ENCODE results near the gene HRH2. TPM values are rescaled to one million over a fixed set of nuclear protein-coding genes. Genes with fewer than 3 reads are reported as not detected.

Gene HRH2
- total RNA-seq, 1 donor from 2014 or later = 1.7 TPM

GRCh38 chr5:175681045-175681967, 23.4 kb downstream of the HRH2 start:
- Mint-ChIP-seq H3K36me3 (ENCODE audit: low read depth) (no peaks in the 10 kb centered on the region), H3K4me3 (no peak overlapping the region), H3K27me3 (ENCODE audit: low read depth) (peaks cover 24% of the 10 kb centered on the region), H3K27ac (ENCODE audit: unreplicated experiment) (no peak overlapping the region), H3K4me1 (no peaks in the 10 kb centered on the region), H3K9me3 (no peaks in the 10 kb centered on the region)
- no peak for TF ChIP-seq CTCF (conservative IDR thresholded peaks at IDR 0.05)
- no peak for DNase-seq (ENCODE audit: low read depth, low spot score)

- H3K27me3 Mint-ChIP-seq (ENCODE audit: low read depth) = peaks cover 21% of the 10 kb centered on the region
- no peak overlapping the region for H3K4me3 Mint-ChIP-seq
- no peak for DNase-seq (ENCODE audit: low read depth, low spot score)
- H3K36me3 Mint-ChIP-seq (ENCODE audit: low read depth) = no peaks in the 10 kb centered on the region
- no peaks in the 10 kb centered on the region for H3K9me3 Mint-ChIP-seq
- no peak for TF ChIP-seq CTCF (conservative IDR thresholded peaks at IDR 0.05)
- no peaks in the 10 kb centered on the region for H3K4me1 Mint-ChIP-seq
- H3K27ac Mint-ChIP-seq (ENCODE audit: unreplicated experiment) = peak overlapping the region; percentile 87
These were observed 24.1 kb downstream of the HRH2 start for GRCh38 chr5:175681968-175682340.

- Mint-ChIP-seq H3K4me1 (no peaks in the 10 kb centered on the region), H3K9me3 (no peaks in the 10 kb centered on the region), H3K36me3 (ENCODE audit: low read depth) (no peaks in the 10 kb centered on the region), H3K27me3 (ENCODE audit: low read depth) (peaks cover 17% of the 10 kb centered on the region), H3K27ac (ENCODE audit: unreplicated experiment) (peak overlapping the region; percentile 87), H3K4me3 (no peak overlapping the region)
- DNase-seq (ENCODE audit: low read depth, low spot score) = no peak
- no peak for TF ChIP-seq CTCF (conservative IDR thresholded peaks at IDR 0.05)
These were observed 24.8 kb downstream of the HRH2 start for GRCh38 chr5:175682664-175683063.

- Mint-ChIP-seq H3K4me1 (no peaks in the 10 kb centered on the region), H3K9me3 (no peaks in the 10 kb centered on the region), H3K27ac (ENCODE audit: unreplicated experiment) (no peak overlapping the region), H3K4me3 (no peak overlapping the region), H3K36me3 (ENCODE audit: low read depth) (no peaks in the 10 kb centered on the region), H3K27me3 (ENCODE audit: low read depth) (peaks cover 14% of the 10 kb centered on the region)
- no peak for DNase-seq (ENCODE audit: low read depth, low spot score)
- no peak for TF ChIP-seq CTCF (conservative IDR thresholded peaks at IDR 0.05)
These were observed 25.4 kb downstream of the HRH2 start for GRCh38 chr5:175683231-175683630.

- Mint-ChIP-seq H3K27me3 (ENCODE audit: low read depth) (peaks cover 12% of the 10 kb centered on the region), H3K4me1 (no peaks in the 10 kb centered on the region), H3K4me3 (no peak overlapping the region), H3K9me3 (no peaks in the 10 kb centered on the region), H3K27ac (ENCODE audit: unreplicated experiment) (no peak overlapping the region), H3K36me3 (ENCODE audit: low read depth) (no peaks in the 10 kb centered on the region)
- DNase-seq (ENCODE audit: low read depth, low spot score) = no peak
- no peak for TF ChIP-seq CTCF (conservative IDR thresholded peaks at IDR 0.05)
These were observed 26.1 kb downstream of the HRH2 start for GRCh38 chr5:175683921-175684320.

Measured in neural crest cell (in vitro differentiated cells).